GM19351 (cell line): ENCODE measurements around the gene MEG3.

ENCODE experiments used
- ATAC-seq: cut with Tn5 transposase; IDR thresholded peaks from one replicate; pipeline ENCODE4 v1.9.1; 2021; ENCODE audit warnings: mild to moderate bottlenecking, moderate library complexity; ENCODE audit not compliant: unreplicated experiment

The MEG3 gene

GRCh38 chr14:100893228-100893601 is 67.3 kb downstream of the MEG3 start:
- ATAC-seq, result no peak

DNA sequence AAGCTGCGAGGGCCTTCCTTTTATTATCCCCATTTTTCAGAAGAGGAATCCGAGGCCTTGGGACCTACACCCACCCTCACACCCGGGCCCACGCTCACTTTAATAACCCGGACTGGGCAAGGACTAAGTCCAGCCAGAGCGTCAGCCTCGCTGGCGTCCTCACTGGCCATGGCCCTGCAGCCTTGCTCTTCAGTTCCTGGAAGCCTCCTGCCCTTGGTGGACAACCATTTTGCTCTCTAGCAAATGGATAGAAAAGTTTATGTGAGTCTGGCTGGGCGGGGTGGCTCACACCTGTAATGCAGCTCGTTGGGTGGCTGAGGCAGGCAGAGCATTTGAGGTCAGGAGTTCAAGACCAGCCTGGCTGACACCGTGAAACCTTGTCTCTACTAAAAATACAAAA is 67.8 kb downstream of the MEG3 start:
- ATAC-seq, result no peak

DNA sequence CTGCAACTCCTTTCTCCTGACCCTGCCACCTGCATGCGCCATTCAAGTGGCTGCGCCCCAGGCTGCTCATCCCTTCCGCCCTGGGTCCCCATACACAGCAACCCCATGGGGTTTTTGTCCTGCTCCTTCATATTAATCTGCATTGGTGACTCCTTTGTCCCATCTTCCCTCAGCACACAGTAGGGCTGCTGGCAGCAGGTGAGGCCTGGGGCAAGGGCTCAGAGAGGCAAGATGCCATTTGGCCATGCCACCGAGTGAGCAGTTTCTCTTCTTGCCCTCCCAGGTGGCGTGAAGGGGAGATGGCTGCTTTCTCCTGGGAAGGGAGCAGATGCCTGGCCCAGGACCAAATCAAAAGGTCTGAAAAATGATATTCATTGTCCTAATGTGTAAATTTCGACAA is 68.5 kb downstream of the MEG3 start:
- ATAC-seq, result no peak

- no peak for ATAC-seq
Observed at GRCh38 chr14:100895411-100895810, 69.5 kb downstream of the MEG3 start.

- no peak for ATAC-seq
Observed at GRCh38 chr14:100896369-100897060, 70.6 kb downstream of the MEG3 start.

DNA sequence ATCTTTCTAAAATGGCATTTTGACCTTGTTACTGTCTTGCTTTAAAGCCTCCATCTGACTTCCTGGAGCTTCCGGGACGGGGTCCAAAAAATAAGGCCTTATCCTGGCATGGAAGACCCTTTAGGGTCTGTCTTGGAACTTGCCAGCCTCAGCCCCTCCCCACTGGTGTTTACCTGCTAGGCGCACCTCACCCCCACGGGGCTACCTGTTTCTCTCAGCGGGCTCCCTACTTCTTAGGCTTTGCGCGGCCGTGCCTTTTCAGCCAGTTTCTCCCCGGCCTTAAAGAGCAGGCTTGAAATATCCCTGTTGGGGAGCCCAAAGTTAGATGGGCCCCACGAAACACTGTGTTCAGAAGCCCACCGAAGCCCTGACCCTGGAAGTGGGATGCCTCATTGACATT is 72.5 kb downstream of the MEG3 start:
- no peak for ATAC-seq

GRCh38 chr14:100898935-100899883 is 73.3 kb downstream of the MEG3 start:
- no peak for ATAC-seq

DNA sequence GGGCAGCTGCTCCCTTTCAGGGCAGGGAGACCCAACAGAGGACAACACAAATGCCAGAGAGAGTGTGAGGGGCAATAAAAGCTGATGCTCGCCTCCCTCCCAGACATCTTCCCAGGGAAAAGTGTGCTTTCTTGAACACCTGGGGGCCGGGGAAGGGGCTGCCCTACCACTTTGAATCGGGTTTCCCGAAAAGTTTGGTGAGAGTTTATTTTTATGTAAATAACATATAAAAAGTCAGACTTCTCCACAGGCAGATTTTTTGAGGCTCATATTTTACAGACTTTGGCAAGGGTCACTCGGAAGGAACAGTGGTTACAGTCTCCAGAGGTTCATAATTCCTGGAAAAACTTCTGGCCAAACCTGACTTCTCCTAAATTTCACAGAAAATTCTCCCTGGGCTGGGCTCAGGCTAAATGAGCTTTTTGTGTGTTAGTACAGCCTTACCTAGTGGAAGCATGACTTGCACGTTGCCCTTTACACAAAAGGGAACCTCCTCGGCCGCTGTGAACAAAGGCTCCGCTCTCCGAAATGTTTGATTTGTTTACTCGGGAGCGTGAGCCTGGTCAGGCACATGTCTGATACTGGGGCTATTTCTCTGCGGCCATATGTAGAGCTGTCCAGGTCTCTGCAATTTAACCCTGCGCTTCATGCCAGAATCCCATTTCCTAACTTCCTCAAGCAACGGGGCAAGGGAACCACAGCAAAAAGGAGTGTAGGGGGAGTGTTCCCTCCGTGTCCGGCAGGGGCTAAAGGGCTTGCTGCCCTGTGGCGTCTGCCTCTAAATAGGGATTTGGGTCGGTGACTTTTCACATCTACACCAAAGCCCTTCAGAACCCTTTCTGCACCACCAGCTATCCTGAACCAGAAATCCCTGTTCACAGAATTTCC is 74.2 kb downstream of the MEG3 start:
- ATAC-seq, result no peak

- ATAC-seq, result no peak
Observed at GRCh38 chr14:100900837-100901390, 75.0 kb downstream of the MEG3 start.

GRCh38 chr14:100901391-100902183 is 75.7 kb downstream of the MEG3 start:
- ATAC-seq, result no peak

- ATAC-seq, result no peak
Observed at GRCh38 chr14:100902295-100903133, 76.6 kb downstream of the MEG3 start.

GRCh38 chr14:100903134-100903468 is 77.2 kb downstream of the MEG3 start:
- no peak for ATAC-seq

DNA sequence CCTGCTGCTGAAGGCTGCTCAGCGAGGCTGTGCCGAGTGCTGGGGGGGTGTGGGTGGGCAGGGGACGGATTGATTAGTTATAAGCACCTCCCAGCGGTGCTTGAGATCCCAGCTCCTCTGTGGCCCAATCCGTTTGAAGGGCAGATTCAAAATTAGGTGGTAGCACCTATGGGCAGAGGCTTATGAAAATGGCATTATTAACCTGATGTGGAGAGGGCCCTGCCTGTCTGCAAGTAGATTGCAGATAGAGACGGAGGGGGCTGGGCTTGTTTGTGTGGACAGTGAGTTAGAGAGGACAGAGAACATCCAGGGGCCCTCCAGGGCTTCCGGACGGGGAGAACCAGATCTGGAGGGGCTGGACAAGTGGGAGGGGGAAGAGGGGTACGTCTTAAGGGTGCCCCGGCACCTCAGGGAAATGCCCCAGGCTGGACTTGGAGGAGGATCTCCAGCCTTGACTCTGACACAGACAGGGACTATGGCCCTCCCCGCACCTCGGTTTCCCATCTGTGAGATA is 77.8 kb downstream of the MEG3 start, which contains the start of gene RTL1:
RTL1 (minus strand) TSS at position 51 of the 514 bp plus-strand sequence. CDS start 18,934 bp downstream, outside the sequence.
- no peak for ATAC-seq

GRCh38 chr14:100904307-100905087 is 78.6 kb downstream of the MEG3 start:
- no peak for ATAC-seq

DNA sequence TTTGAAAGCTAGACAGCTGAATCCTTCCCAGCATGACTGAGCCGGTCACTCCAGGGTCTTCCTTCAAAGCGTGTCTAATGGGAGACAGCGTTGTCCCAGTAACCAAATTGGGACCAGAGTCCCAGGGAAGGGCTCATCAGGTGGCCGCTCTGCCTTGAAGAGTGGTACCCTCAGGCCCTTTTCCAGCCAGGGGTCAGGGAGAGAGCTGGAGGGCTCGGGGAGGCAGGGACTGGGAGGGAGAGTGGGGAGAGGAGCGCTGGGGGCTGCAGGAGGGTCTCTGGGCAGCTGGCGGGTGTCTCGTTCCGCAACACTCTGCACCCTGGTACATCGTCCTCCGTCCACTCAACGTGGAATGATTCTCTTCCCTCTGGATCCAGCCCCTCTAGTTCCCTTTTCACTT is 79.2 kb downstream of the MEG3 start:
- no peak for ATAC-seq

GRCh38 chr14:100906420-100906819 is 80.5 kb downstream of the MEG3 start:
- ATAC-seq, result no peak

GRCh38 chr14:100907240-100907639 is 81.3 kb downstream of the MEG3 start:
- no peak for ATAC-seq

- no peak for ATAC-seq
Observed at GRCh38 chr14:100909439-100909838, 83.5 kb downstream of the MEG3 start.
